GM10248 (cell line): ENCODE data around the gene PDAP1.

Source experiments
- CTCF ChIA-PET: fragments of 300-600 bp; sonication (Branson Sonifier 250); formaldehyde crosslinking; extraction: SDS; loops from one replicate; lab custom pipeline; 2021; ENCODE audit warnings: antibody characterized with exemption; lab: Yijun Ruan, JAX
- POLR2A ChIA-PET: fragments of 350-650 bp; sonication (Branson Sonifier 250); formaldehyde crosslinking; extraction: SDS; loops from one replicate; lab custom pipeline; 2020; ENCODE audit warnings: antibody characterized with exemption; lab: Yijun Ruan, JAX
- DNase-seq: peaks from one replicate; pipeline ENCODE4 v3.0.0; 2012; ENCODE audit errors: extremely low spot score
- CTCF ChIP-seq: IDR thresholded peaks from 2 replicates; pipeline ENCODE4 v1.5.1; 2012; ENCODE audit warnings: mild to moderate bottlenecking, low read depth; ENCODE audit errors: extremely low read depth, missing control alignments, control extremely low read depth

Gene PDAP1

GRCh38 chr7:99402854-99403253 is 5.5 kb downstream of the PDAP1 start:
- no peak for DNase-seq
- POLR2A ChIA-PET = interaction anchor here (0.6 to 1.7 kb wide), 3 partner anchors 10 to 1132 kb away, joined by 4 to 5 read pairs (median 4); no protein-coding TSS in a partner anchor
- CTCF ChIA-PET = interaction anchor here (0.6 to 1.1 kb wide), 2 partner anchors 9 to 620 kb away, joined by 3 read pairs; no protein-coding TSS in a partner anchor
- no peak for TF ChIP-seq CTCF

DNA sequence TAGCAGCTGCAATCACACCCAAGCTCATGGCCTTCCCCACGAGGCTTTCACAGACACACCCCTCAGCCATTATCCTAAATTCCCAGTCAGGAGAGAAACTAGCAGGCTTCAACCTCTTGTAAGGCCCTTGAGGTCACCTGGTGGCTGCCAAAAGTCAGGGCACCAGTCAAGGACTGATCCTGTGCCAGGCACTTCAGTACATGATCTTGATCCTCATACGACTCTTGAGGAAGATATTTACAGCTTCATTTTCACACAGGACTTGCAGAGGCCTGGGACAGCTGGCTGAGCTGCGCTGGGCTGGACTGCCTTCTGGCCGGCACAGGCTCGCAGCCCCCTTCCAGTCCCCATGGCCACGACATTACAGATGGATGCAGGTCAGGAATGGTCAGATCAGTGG is 8.8 kb downstream of the PDAP1 start:
- DNase-seq = no peak
- no peak for TF ChIP-seq CTCF
- CTCF ChIA-PET = interaction anchor here (1.2 to 2.3 kb wide), 4 partner anchors 8 to 87 kb away, joined by 3 to 17 read pairs (median 4); partner anchors contain the start of genes BUD31 and PDAP1
- POLR2A ChIA-PET = interaction anchor here (0.6 to 3.0 kb wide), 2 partner anchors 10 to 76 kb away, joined by 3 to 16 read pairs; partner anchors contain the start of genes BUD31 and PDAP1

- ChIA-PET CTCF (interaction anchor here (0.7 to 2.3 kb wide), 4 partner anchors 9 to 32 kb away, joined by 3 to 17 read pairs (median 5); partner anchors contain the start of genes BUD31 and PDAP1), POLR2A (interaction anchor here (0.8 to 3.0 kb wide), 2 partner anchors 9 to 10 kb away, joined by 4 to 16 read pairs; partner anchors contain the start of genes BUD31 and PDAP1)
- TF ChIP-seq CTCF = no peak
- no peak for DNase-seq
These were observed 9.4 kb downstream of the PDAP1 start for GRCh38 chr7:99398891-99399445.

DNA sequence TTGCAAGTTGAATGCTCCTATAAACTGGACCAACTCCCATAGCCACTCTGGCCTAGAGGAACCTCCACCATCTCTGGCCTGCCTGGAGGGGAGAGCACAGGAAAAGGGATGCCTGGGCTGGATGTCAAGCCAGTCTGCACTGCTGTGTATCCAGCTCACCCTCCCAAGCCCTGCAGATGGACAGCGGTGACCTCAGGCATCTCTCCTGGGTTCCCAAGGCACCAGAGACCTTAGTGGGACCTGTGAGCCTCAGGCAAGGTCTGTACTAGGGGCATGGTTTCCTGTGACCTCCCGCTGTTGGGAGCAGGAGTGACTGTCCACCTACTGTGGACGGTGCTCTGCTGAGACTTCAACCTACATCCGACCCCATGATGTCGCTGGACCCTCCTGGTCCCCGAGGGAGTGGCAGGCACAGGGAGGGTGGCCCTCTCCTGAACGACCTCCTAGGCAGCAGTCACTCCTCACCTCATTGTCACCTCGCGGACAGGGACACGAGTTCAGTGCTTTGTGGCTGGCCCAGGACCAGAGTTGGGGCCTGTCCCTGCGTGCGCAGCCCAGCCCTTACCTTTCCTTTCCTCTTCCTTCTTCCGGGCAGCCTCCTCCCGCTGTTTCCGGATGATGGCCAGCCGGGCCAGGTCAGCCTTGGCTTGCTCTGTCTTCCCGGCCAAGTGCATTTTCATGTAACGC is 11.0 kb downstream of the PDAP1 start:
- POLR2A ChIA-PET = no interaction called here
- no peak for TF ChIP-seq CTCF
- CTCF ChIA-PET = interaction anchor here (1.7 to 2.3 kb wide), 2 partner anchors 10 kb away, joined by 6 to 17 read pairs; partner anchors contain the start of genes BUD31 and PDAP1
- no peak for DNase-seq

DNA sequence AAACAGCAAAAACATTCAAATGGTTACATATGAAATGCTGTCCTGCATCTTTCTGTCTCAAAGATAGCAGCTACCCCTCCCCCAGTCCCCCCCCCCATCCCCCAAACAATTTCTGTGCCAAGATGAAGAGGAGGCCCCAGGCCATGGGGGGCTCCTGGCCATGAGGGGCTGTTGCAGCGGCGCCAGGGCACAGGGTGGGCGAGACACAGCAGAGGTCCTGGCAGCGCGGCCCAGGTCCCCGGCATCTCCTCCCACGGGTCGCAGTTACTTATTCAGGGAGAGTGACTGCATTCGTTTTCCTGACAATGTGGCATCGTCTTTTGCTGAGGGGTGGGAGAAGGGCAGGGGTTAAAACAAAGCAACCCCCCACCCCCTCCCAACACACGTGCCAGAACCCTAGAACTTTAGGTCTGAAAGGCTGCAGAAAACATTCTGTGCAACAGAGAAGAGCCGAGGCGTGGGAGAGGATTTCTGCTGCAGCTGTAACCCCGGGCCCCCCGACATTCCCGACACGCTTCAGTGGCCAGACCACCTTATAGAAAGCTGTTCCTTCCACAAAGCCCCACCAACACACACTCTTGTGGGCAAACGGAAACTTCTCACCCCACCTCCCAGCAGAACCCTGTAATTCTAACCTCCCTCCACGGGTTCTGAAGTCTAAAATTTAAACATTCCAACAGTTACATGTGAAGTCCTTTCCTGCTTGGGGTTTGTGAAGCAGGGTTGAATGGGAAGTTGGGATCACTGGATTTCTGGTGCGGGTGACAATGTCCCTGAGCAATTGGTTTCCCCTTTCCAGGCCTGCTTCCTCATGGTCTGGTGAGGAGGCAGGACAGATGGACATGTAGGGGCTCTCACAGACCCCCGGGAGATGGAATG is 11.7 kb downstream of the PDAP1 start:
- no peak for TF ChIP-seq CTCF
- no peak for DNase-seq
- POLR2A ChIA-PET = no interaction called here
- CTCF ChIA-PET = no interaction called here
